Lower lobe of right lung (tissue), 2 donors: ENCODE measurements around the gene BTBD6. TPM values are rescaled to one million over a fixed set of nuclear protein-coding genes. Genes with fewer than 3 reads are reported as not detected.

Source experiments
- ATAC-seq, 2 donors: fragments of 200-7000 bp; cut with Tn5 transposase; one replicate each; pipeline ENCODE4 v1.9.1; 2020 to 2022; ENCODE audit warnings: mild to moderate bottlenecking in 2 of 2, moderate library complexity in 2 of 2
- DNase-seq: peaks from one replicate; pipeline ENCODE4 v3.0.0-alpha.2; 2020
- H3K27ac ChIP-seq: fragments of 200-600 bp; one replicate; pipeline ENCODE4 v1.8.0; 2022
- H3K27me3 ChIP-seq: fragments of 200-600 bp; one replicate; pipeline ENCODE4 v1.8.0; 2022; ENCODE audit warnings: low read depth
- H3K36me3 ChIP-seq: fragments of 200-600 bp; one replicate; pipeline ENCODE4 v1.8.0; 2022; ENCODE audit warnings: mild to moderate bottlenecking
- H3K4me1 ChIP-seq: fragments of 200-600 bp; one replicate; pipeline ENCODE4 v1.8.0; 2022
- H3K4me3 ChIP-seq: fragments of 200-600 bp; one replicate; pipeline ENCODE4 v1.8.0; 2022; ENCODE audit warnings: mild to moderate bottlenecking
- H3K9me3 ChIP-seq: fragments of 200-600 bp; one replicate; pipeline ENCODE4 v1.8.0; 2022
- CTCF ChIP-seq: fragments of 200-600 bp; IDR thresholded peaks from one replicate; pipeline ENCODE4 v1.8.0; 2022; ENCODE audit warnings: antibody characterized with exemption, mild to moderate bottlenecking
- intact Hi-C: fragments of 100-400 bp; cut with DNase I; formaldehyde crosslinking; loops from one replicate; pipeline ENCODE4 v1.11.0; 2022
- total RNA-seq: library from RNA; stranded (reverse); fragmentation: NEBNext Ultra II Directional; extraction: Animal tissue kit (Norgen Biotek cat#: 25700); gene quantifications from one replicate; pipeline ENCODE4 v1.2.1, GENCODE V29; 2021
- donor health status: DM: no; HTN: yes; CAD: no; lungs with severe emphysema.

BTBD6 gene
- total RNA-seq, 1 donor from 2014 or later, result 53.0 TPM

- no peak for TF ChIP-seq CTCF
- Histone ChIP-seq H3K27me3 (no peaks in the 10 kb centered on the region), H3K4me1 (peaks cover 5% of the 10 kb centered on the region), H3K27ac (no peak overlapping the region), H3K4me3 (no peak overlapping the region), H3K9me3 (no peaks in the 10 kb centered on the region), H3K36me3 (peaks cover 73% of the 10 kb centered on the region)
- no peak for ATAC-seq
- intact Hi-C loops, result no loop called here
- DNase-seq, result no peak
These were observed 27.4 kb upstream of the BTBD6 start for GRCh38 chr14:105220699-105221597.

GRCh38 chr14:105221598-105222178, 26.6 kb upstream of the BTBD6 start:
- Histone ChIP-seq H3K4me3 (no peak overlapping the region), H3K9me3 (no peaks in the 10 kb centered on the region), H3K36me3 (peaks cover 75% of the 10 kb centered on the region), H3K27me3 (no peaks in the 10 kb centered on the region), H3K27ac (no peak overlapping the region), H3K4me1 (peaks cover 5% of the 10 kb centered on the region)
- no peak for DNase-seq
- intact Hi-C loops, result no loop called here
- TF ChIP-seq CTCF, result no peak
- no peak for ATAC-seq

GRCh38 chr14:105223260-105223659, 25.1 kb upstream of the BTBD6 start:
- no peaks in the 10 kb centered on the region for H3K9me3 ChIP-seq
- DNase-seq (no peak), ATAC-seq (peak; percentile 2 to 71)
- no peaks in the 10 kb centered on the region for H3K4me1 ChIP-seq
- peaks cover 65% of the 10 kb centered on the region for H3K36me3 ChIP-seq
- no peaks in the 10 kb centered on the region for H3K27me3 ChIP-seq
- peak overlapping the region; percentile 77 for H3K27ac ChIP-seq
- no peak for TF ChIP-seq CTCF
- no peak overlapping the region for H3K4me3 ChIP-seq
- intact Hi-C loops, result no loop called here

- Histone ChIP-seq H3K27ac (peak overlapping the region; percentile 77), H3K4me1 (no peaks in the 10 kb centered on the region), H3K9me3 (no peaks in the 10 kb centered on the region), H3K36me3 (peaks cover 58% of the 10 kb centered on the region), H3K27me3 (no peaks in the 10 kb centered on the region), H3K4me3 (no peak overlapping the region)
- no peak for TF ChIP-seq CTCF
- DNase-seq (no peak), ATAC-seq (peak; percentile 76 to 77)
- intact Hi-C loops, result no loop called here
These were observed 24.4 kb upstream of the BTBD6 start for GRCh38 chr14:105223770-105224544.

GRCh38 chr14:105224845-105225570, 23.3 kb upstream of the BTBD6 start:
- Histone ChIP-seq H3K4me3 (no peak overlapping the region), H3K9me3 (no peaks in the 10 kb centered on the region), H3K27ac (peak overlapping the region; percentile 77), H3K4me1 (no peaks in the 10 kb centered on the region), H3K36me3 (peaks cover 47% of the 10 kb centered on the region), H3K27me3 (no peaks in the 10 kb centered on the region)
- peak in 1 of 2 donors; percentile 30 for ATAC-seq
- TF ChIP-seq CTCF, result no peak
- no peak for DNase-seq
- intact Hi-C loops, result no loop called here
